ENCODE measurements around the gene MDFIC.
A peak's percentile ranks its signal among the peaks of the same experiment; 100 is the strongest.

Gene MDFIC

GRCh38 chr7:115009736-115010440 is 88.0 kb downstream of the MDFIC start:
- ATAC-seq (replicated peaks; ENCODE audit: extremely low read depth, poor library complexity, severe bottlenecking) (no peak), DNase-seq (ENCODE audit: low spot score in 2 of 2) (no peak)
- H3K27ac Mint-ChIP-seq (ENCODE audit: low read depth): peak overlapping the region; percentile 84
- peak overlapping the region; percentile 70 for H3K4me3 Mint-ChIP-seq
- H3K4me1 Mint-ChIP-seq: peaks cover 80% of the 10 kb centered on the region
- H3K27me3 Mint-ChIP-seq: no peaks in the 10 kb centered on the region
- no peaks in the 10 kb centered on the region for H3K9me3 Mint-ChIP-seq
- H3K36me3 Mint-ChIP-seq (ENCODE audit: insufficient read depth): peaks cover 7% of the 10 kb centered on the region

DNA sequence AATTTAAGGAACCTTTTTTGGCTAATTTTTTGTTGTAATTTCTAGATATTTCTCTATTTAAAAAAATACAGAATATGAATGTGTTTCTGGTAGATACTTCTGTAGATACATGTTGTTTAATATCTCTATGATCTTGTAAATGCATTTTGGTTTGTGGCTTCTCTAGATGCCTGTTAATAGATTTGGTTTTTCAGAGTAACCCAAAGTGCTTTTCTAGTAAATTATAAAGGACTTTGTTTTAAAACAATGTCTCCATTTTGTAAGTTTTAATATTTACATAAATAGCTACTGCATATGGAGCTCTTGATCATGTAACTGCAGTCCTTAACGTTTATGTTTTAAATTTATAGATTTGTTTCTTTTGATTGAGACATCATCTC is 88.5 kb downstream of the MDFIC start:
- DNase-seq (ENCODE audit: low spot score in 2 of 2) (no peak), ATAC-seq (replicated peaks; ENCODE audit: extremely low read depth, poor library complexity, severe bottlenecking) (no peak)
- Mint-ChIP-seq H3K9me3 (no peaks in the 10 kb centered on the region), H3K4me1 (peaks cover 80% of the 10 kb centered on the region), H3K27ac (ENCODE audit: low read depth) (peak overlapping the region; percentile 84), H3K27me3 (no peaks in the 10 kb centered on the region), H3K36me3 (ENCODE audit: insufficient read depth) (peaks cover 7% of the 10 kb centered on the region), H3K4me3 (no peak overlapping the region)

GRCh38 chr7:115013886-115014285 is 92.0 kb downstream of the MDFIC start:
- Mint-ChIP-seq H3K4me3 (no peak overlapping the region), H3K27me3 (no peaks in the 10 kb centered on the region), H3K9me3 (no peaks in the 10 kb centered on the region), H3K4me1 (peaks cover 52% of the 10 kb centered on the region), H3K27ac (ENCODE audit: low read depth) (no peak overlapping the region), H3K36me3 (ENCODE audit: insufficient read depth) (peaks cover 8% of the 10 kb centered on the region)
- DNase-seq (ENCODE audit: low spot score in 2 of 2) (no peak), ATAC-seq (replicated peaks; ENCODE audit: extremely low read depth, poor library complexity, severe bottlenecking) (no peak)

DNA sequence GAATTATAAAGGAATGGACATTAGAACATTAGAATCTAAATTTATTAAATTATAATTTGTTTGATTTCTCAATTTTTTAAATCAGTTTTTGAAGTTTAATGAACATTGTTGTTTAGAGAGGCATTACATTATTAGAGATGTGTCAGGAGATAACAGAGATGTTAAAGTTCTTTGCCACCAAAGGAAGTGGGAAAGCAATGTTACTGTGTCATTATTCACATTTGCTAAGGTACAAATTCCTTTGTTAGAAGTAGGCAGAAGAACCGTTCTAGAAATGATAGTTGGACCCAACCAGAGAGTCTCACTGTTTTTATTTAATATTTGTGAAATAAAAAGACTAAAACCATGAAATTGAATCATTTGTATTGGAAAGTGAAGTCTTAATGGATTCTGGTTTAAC is 92.9 kb downstream of the MDFIC start:
- H3K36me3 Mint-ChIP-seq (ENCODE audit: insufficient read depth): peaks cover 8% of the 10 kb centered on the region
- DNase-seq (ENCODE audit: low spot score in 2 of 2): no peak
- H3K27me3 Mint-ChIP-seq: no peaks in the 10 kb centered on the region
- peaks cover 43% of the 10 kb centered on the region for H3K4me1 Mint-ChIP-seq
- H3K9me3 Mint-ChIP-seq: no peaks in the 10 kb centered on the region
- no peak overlapping the region for H3K4me3 Mint-ChIP-seq
- ATAC-seq (replicated peaks; ENCODE audit: extremely low read depth, poor library complexity, severe bottlenecking): peak; percentile 36
- H3K27ac Mint-ChIP-seq (ENCODE audit: low read depth): no peak overlapping the region

- H3K27ac Mint-ChIP-seq (ENCODE audit: low read depth): no peak overlapping the region
- ATAC-seq (replicated peaks; ENCODE audit: extremely low read depth, poor library complexity, severe bottlenecking): no peak
- H3K27me3 Mint-ChIP-seq: no peaks in the 10 kb centered on the region
- no peak overlapping the region for H3K4me3 Mint-ChIP-seq
- no peaks in the 10 kb centered on the region for H3K9me3 Mint-ChIP-seq
- DNase-seq (ENCODE audit: low spot score in 2 of 2): no peak
- H3K36me3 Mint-ChIP-seq (ENCODE audit: insufficient read depth): peaks cover 8% of the 10 kb centered on the region
- H3K4me1 Mint-ChIP-seq: peaks cover 47% of the 10 kb centered on the region
Measured at GRCh38 chr7:115015619-115016018, 93.7 kb downstream of the MDFIC start.

DNA sequence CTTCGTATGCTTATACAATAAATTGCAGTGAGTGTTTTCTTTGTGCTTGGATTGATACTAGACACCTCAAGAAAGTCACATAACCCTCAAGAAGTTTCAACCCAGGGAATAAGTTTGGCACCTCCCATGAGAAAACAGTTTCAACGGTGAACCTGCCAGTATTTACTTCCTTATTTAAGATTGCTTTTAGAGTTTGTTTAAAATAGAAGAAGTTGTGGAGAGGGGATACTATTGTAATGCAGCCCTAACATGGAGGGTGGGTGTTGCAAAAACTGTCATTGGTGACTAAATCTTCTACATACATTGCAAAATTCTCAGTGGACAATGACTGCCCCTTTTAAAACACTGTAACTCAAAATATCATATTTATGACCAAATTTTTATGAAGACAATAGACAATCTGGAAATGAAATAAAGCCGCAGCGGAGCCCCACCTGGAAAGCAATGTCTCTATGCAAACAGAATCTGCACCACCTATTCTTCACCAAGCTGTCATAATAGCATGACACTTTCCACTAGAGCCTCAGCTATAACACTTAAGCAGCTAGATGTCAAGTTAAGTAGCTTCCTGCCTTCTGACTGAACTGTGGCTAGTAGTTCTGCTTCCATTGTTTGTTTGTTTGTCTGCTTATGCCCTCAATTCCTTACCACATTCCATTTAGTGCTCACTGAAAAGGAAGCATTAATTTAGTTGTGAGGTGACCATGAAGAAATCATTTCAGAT is 98.2 kb downstream of the MDFIC start:
- ATAC-seq (replicated peaks; ENCODE audit: extremely low read depth, poor library complexity, severe bottlenecking) (no peak), DNase-seq (ENCODE audit: low spot score in 2 of 2) (no peak)
- Mint-ChIP-seq H3K9me3 (no peaks in the 10 kb centered on the region), H3K27me3 (no peaks in the 10 kb centered on the region), H3K36me3 (ENCODE audit: insufficient read depth) (peaks cover 4% of the 10 kb centered on the region), H3K27ac (ENCODE audit: low read depth) (peak overlapping the region; percentile 21), H3K4me1 (peaks cover 31% of the 10 kb centered on the region), H3K4me3 (no peak overlapping the region)

- H3K9me3 Mint-ChIP-seq: no peaks in the 10 kb centered on the region
- DNase-seq (ENCODE audit: low spot score in 2 of 2): no peak
- no peak overlapping the region for H3K27ac Mint-ChIP-seq (ENCODE audit: low read depth)
- ATAC-seq (replicated peaks; ENCODE audit: extremely low read depth, poor library complexity, severe bottlenecking): no peak
- no peak overlapping the region for H3K4me3 Mint-ChIP-seq
- H3K27me3 Mint-ChIP-seq: no peaks in the 10 kb centered on the region
- no peaks in the 10 kb centered on the region for H3K36me3 Mint-ChIP-seq (ENCODE audit: insufficient read depth)
- peaks cover 22% of the 10 kb centered on the region for H3K4me1 Mint-ChIP-seq
Measured at GRCh38 chr7:115023219-115023618, 101.3 kb downstream of the MDFIC start.

GRCh38 chr7:115024276-115024675 is 102.4 kb downstream of the MDFIC start:
- H3K4me3 Mint-ChIP-seq: no peak overlapping the region
- H3K27ac Mint-ChIP-seq (ENCODE audit: low read depth): no peak overlapping the region
- no peaks in the 10 kb centered on the region for H3K36me3 Mint-ChIP-seq (ENCODE audit: insufficient read depth)
- H3K4me1 Mint-ChIP-seq: peaks cover 22% of the 10 kb centered on the region
- ATAC-seq (replicated peaks; ENCODE audit: extremely low read depth, poor library complexity, severe bottlenecking): no peak
- H3K9me3 Mint-ChIP-seq: no peaks in the 10 kb centered on the region
- no peaks in the 10 kb centered on the region for H3K27me3 Mint-ChIP-seq
- DNase-seq (ENCODE audit: low spot score in 2 of 2): no peak

DNA sequence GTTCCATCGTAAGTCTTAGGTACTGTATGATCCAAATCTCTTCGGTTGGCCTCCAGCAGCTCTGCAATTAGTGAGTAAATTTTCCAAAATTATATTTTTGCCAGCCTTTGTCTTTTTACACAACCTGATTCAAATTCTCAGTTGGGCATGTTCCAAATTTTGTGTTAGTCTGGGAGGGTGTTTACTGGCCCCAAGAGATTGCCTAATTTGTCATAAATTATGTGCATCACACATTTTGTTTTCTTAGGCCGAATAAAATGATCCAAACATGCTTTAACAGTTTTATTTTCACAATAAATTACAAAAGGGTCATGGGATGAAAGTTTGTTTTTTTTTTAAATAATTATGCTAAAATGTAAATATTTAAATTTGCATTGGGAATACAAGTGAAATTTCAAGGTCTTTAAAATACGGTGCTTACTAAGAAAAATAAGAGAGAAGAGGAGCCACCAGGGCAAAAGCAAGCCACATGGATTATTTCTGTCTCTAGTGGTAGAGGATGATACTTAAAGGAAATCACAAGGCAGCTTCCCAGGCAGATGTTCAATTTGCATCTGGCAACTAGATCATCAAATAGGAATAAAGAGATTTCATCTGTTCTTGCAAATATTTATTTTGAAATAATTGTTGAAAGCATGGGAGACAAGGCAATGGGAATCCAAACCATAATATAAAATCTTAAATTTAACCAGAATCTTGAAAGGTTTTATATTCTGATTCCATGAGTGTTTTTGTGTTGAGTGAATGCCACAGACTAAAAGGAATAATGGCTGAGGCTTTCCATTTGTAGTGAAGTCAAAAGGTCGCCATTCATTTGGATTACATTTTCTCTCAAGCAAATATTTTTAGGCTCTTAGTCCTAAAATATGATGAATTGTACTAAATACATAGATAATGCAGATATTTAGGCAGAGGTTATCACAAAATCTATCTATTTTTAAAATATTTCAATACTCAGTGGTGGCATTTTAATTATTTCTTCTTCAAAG is 111.1 kb downstream of the MDFIC start:
- Mint-ChIP-seq H3K9me3 (no peaks in the 10 kb centered on the region), H3K27me3 (no peaks in the 10 kb centered on the region), H3K27ac (ENCODE audit: low read depth) (no peak overlapping the region), H3K4me3 (no peak overlapping the region), H3K36me3 (ENCODE audit: insufficient read depth) (no peaks in the 10 kb centered on the region), H3K4me1 (peaks cover 12% of the 10 kb centered on the region)
- no peak for DNase-seq (ENCODE audit: low spot score in 2 of 2)
- no peak for ATAC-seq (replicated peaks; ENCODE audit: extremely low read depth, poor library complexity, severe bottlenecking)

GRCh38 chr7:115033917-115034459 is 112.1 kb downstream of the MDFIC start:
- no peak for ATAC-seq (replicated peaks; ENCODE audit: extremely low read depth, poor library complexity, severe bottlenecking)
- no peak overlapping the region for H3K4me3 Mint-ChIP-seq
- no peak overlapping the region for H3K27ac Mint-ChIP-seq (ENCODE audit: low read depth)
- no peaks in the 10 kb centered on the region for H3K36me3 Mint-ChIP-seq (ENCODE audit: insufficient read depth)
- H3K9me3 Mint-ChIP-seq: no peaks in the 10 kb centered on the region
- no peak for DNase-seq (ENCODE audit: low spot score in 2 of 2)
- peaks cover 12% of the 10 kb centered on the region for H3K4me1 Mint-ChIP-seq
- no peaks in the 10 kb centered on the region for H3K27me3 Mint-ChIP-seq

DNA sequence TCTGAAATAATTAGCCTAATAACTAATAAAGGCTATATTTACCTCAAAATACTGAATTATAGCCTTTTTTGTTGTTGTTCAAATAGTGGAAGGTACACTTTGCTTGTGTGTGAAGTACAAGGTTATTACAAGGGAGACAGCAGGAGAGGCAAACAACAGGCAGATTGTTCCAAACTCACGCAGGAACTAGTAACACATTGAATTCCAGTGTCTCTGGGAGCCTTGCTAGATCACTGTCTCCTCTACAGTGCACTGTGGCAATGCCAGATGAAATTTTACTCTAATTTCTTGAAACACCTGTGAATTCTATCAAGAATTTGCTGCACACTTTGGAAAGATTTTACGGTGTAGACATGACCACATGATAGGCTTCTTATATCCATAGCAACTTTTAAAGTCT is 112.6 kb downstream of the MDFIC start:
- Mint-ChIP-seq H3K9me3 (no peaks in the 10 kb centered on the region), H3K36me3 (ENCODE audit: insufficient read depth) (no peaks in the 10 kb centered on the region), H3K27ac (ENCODE audit: low read depth) (no peak overlapping the region), H3K27me3 (no peaks in the 10 kb centered on the region), H3K4me3 (no peak overlapping the region), H3K4me1 (peaks cover 12% of the 10 kb centered on the region)
- DNase-seq (ENCODE audit: low spot score in 2 of 2): no peak
- ATAC-seq (replicated peaks; ENCODE audit: extremely low read depth, poor library complexity, severe bottlenecking): no peak

DNA sequence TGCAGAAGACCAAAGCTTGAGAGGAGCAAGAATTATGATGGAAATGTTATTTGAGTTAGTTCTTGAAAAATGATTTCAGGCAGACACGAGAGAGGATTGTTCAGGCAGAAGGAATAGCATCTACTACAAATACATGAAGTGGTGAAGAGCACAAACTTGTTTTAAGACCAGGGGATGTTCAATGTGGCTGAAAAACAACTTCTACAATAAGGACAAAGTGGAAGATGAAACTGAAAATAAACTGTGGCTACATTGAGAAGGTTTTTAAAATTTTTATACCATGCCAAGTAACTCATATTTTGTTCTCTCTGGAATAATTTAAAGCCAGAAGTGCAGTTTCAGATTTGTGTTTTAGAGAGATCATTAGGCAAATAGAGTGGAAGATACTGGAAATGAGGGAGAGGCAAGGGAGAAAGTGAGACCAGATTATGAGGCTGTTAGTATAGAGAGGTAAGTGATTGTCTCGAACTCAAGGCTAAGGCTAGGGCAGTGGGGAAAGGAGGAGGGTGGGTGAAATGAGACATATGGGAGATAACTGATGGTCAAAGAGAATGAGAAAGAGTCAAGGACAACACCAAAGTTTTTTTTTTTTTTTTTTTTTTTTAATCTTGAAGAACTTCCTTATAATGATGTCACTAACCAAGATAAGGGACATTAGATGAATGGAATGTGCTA is 115.4 kb downstream of the MDFIC start:
- Mint-ChIP-seq H3K27me3 (no peaks in the 10 kb centered on the region), H3K36me3 (ENCODE audit: insufficient read depth) (no peaks in the 10 kb centered on the region), H3K9me3 (no peaks in the 10 kb centered on the region), H3K4me1 (peaks cover 12% of the 10 kb centered on the region), H3K27ac (ENCODE audit: low read depth) (no peak overlapping the region), H3K4me3 (no peak overlapping the region)
- DNase-seq (ENCODE audit: low spot score in 2 of 2): no peak
- ATAC-seq (replicated peaks; ENCODE audit: extremely low read depth, poor library complexity, severe bottlenecking): no peak
